H1 (cell line): ENCODE data around the gene ERC1.

Experiments
- CBX5 ChIP-seq: fragments of 300-800, 300-1000 bp; sonication (generic); IDR thresholded peaks from 2 replicates; pipeline ENCODE4 v1.7.1; 2016; ENCODE audit warnings: antibody characterized with exemption, low read length, low read depth
- CEBPB ChIP-seq: IDR thresholded peaks from 2 replicates; pipeline ENCODE4 v1.6.1; 2012; ENCODE audit warnings: low read depth, low read length
- CTCF ChIP-seq, 3 experiments: IDR thresholded peaks; 1 replicate in 2 of 3; 2 replicates in 1 of 3; pipeline versions ENCODE4 v1.5.1 to v1.6.1; 2011; ENCODE audit warnings: low read length in 3 of 3, mild to moderate bottlenecking in 3 of 3, inconsistent platforms in 2 of 3, low read depth in 1 of 3, moderate library complexity in 1 of 3; ENCODE audit not compliant: insufficient read depth in 1 of 3; ENCODE audit errors: control extremely low read depth in 1 of 3
- JUN ChIP-seq: IDR thresholded peaks from 2 replicates; pipeline ENCODE4 v1.6.1; 2011; ENCODE audit warnings: low read depth, mild to moderate bottlenecking, improper control_type of control experiment, low read length
- JUND ChIP-seq: IDR thresholded peaks from 2 replicates; pipeline ENCODE4 v1.6.1; 2011; ENCODE audit warnings: mild to moderate bottlenecking, improper control_type of control experiment, low read length
- KDM1A ChIP-seq: fragments of 200-600, 300-600 bp; sonication (generic); IDR thresholded peaks from 2 replicates; pipeline ENCODE4 v1.7.1; 2016; ENCODE audit warnings: mild to moderate bottlenecking, low read length, borderline replicate concordance
- MAX ChIP-seq: IDR thresholded peaks from 2 replicates; pipeline ENCODE4 v1.6.1; 2012; ENCODE audit warnings: inconsistent platforms
- POLR2A ChIP-seq, 2 experiments: IDR thresholded peaks; 1 replicate in 1 of 2; 2 replicates in 1 of 2; pipeline ENCODE4 v1.6.1; 2011; ENCODE audit warnings: low read depth in 2 of 2, low read length in 2 of 2, mild to moderate bottlenecking in 2 of 2; ENCODE audit errors: control extremely low read depth in 1 of 2
- RAD21 ChIP-seq, 2 experiments: IDR thresholded peaks in 1 of 2; conservative IDR thresholded peaks in 1 of 2; 2 replicates each; pipeline ENCODE4 v1.6.1; 2011; ENCODE audit warnings: low read depth in 2 of 2, low read length in 2 of 2, improper control_type of control experiment in 1 of 2, inconsistent platforms in 1 of 2, mild to moderate bottlenecking in 1 of 2, moderate library complexity in 1 of 2

- TF ChIP-seq CEBPB (no peak), POLR2A (IDR thresholded peaks at IDR 0.05; ENCODE audit: control extremely low read depth in 1 of 2, low read depth in 2 of 2, low read length in 2 of 2) (no peak), CTCF (IDR thresholded peaks at IDR 0.05; ENCODE audit: control extremely low read depth in 1 of 3, insufficient read depth in 1 of 3, low read depth in 1 of 3, low read length in 3 of 3) (no peak), JUN (no peak), MAX (no peak), JUND (no peak), RAD21 (IDR thresholded peaks at IDR 0.05 in 1 of 2, conservative IDR thresholded peaks at IDR 0.05 in 1 of 2; ENCODE audit: low read depth in 2 of 2, low read length in 2 of 2) (no peak), KDM1A (no peak), CBX5 (no peak)
Observed at GRCh38 chr12:1384910-1385309, 393.9 kb downstream of the ERC1 start.
